Measurements from ENCODE around the gene NCDN. TPM values are rescaled to one million over a fixed set of nuclear protein-coding genes. Genes with fewer than 3 reads are reported as not detected.

Gene NCDN
- total RNA-seq, 2 experiments from 2014 or later, result 12.1 to 13.4 TPM

DNA sequence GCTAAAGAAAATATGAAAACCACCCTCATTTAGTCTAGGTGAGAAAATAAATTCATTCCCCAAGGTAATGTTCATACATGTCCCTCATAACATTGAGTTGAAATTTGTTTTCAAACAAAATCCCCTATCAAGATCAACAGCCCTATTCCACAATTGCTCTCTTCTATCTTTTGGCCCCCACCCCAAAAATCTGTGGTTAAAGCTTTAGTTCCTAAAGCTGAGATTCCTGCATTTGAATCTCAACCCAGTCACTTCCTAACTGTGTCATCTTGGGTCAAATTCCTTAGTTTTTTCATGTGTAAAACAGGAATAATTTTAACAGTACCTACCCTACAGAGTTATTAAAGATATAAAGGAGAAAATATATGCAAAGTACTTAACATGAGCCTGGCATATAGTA, 22.4 kb upstream of the NCDN start:
- DNase-seq, result no peak
- intact Hi-C loops (cut with micrococcal nuclease), result loop anchor here (5.0 kb wide), 1 partner anchor 343 kb away; the partner anchor contains the start of gene SFPQ
- H3K36me3 Mint-ChIP-seq (ENCODE audit: low read depth), result peaks cover 7% of the 10 kb centered on the region
- no peaks in the 10 kb centered on the region for H3K27me3 Mint-ChIP-seq (ENCODE audit: low read depth)
- H3K27ac Mint-ChIP-seq, result no peak overlapping the region
- no peak overlapping the region for H3K4me3 Mint-ChIP-seq
- H3K9me3 Mint-ChIP-seq, result peaks cover 3% of the 10 kb centered on the region
- H3K4me1 Mint-ChIP-seq (ENCODE audit: low read depth), result peaks cover 60% of the 10 kb centered on the region
- CTCF ChIA-PET, result interaction anchor here (0.7 to 1.2 kb wide), 3 partner anchors 10 to 30 kb away, joined by 3 to 4 read pairs (median 4); no protein-coding TSS in a partner anchor

DNA sequence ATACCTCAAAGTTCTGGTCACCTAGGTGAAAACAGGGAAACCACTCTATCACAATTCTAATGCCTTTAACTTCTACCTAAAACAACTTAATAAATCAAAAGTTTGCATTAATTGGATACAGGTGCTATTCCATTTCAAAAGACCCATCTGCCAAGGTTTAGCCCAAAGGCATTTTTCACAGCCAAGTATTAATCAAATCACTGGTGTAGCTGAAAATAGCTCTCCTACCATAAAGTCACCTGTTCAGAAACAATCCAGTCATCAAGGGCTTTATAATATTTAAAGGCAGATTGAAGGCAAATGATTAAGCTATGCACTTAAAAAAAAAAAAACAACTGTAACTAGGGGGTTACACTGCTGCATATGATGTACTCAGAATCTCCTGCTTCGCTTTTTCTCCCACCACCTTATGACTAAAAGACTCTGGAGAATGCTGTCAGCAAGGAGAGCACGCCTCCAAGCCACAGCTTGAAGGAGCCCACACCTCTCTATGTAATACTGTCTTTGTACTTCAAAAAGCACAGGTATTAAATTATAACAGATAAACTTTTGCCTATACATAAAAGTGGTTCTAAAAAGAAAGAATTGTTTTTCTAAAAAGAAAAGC, 20.9 kb upstream of the NCDN start:
- no peaks in the 10 kb centered on the region for H3K27me3 Mint-ChIP-seq (ENCODE audit: low read depth)
- no peak for DNase-seq
- H3K4me1 Mint-ChIP-seq (ENCODE audit: low read depth), result peaks cover 66% of the 10 kb centered on the region
- no peaks in the 10 kb centered on the region for H3K9me3 Mint-ChIP-seq
- no peak overlapping the region for H3K4me3 Mint-ChIP-seq
- H3K27ac Mint-ChIP-seq, result no peak overlapping the region
- intact Hi-C loops (cut with micrococcal nuclease), result loop anchor here (5.0 kb wide), 1 partner anchor 344 kb away; the partner anchor contains the start of gene SFPQ
- CTCF ChIA-PET, result interaction anchor here (0.8 to 1.2 kb wide), 5 partner anchors 8 to 85 kb away, joined by 3 to 12 read pairs (median 3); no protein-coding TSS in a partner anchor
- H3K36me3 Mint-ChIP-seq (ENCODE audit: low read depth), result no peaks in the 10 kb centered on the region

DNA sequence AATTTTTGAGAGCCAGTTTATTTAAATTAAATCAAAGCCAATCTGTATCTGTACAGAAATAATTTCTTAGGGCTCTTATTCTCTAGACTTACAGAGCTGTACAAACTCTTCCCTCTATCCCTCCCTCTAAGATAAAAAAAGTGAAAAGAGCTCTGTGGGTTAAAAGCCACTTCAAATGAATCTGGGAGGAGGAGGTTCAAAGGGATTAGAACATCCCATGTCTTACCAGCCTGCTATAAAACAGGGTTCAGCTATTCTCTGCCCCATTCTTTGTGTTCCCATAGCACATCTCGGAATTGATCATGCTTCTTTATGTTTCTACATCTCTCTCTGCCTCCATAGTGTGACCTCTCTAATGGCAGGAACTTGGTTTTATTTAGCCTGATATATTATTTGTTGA, 19.8 kb upstream of the NCDN start:
- DNase-seq, result no peak
- intact Hi-C loops (cut with micrococcal nuclease), result loop anchor here (5.0 kb wide), 1 partner anchor 346 kb away; the partner anchor contains the start of gene SFPQ

DNA sequence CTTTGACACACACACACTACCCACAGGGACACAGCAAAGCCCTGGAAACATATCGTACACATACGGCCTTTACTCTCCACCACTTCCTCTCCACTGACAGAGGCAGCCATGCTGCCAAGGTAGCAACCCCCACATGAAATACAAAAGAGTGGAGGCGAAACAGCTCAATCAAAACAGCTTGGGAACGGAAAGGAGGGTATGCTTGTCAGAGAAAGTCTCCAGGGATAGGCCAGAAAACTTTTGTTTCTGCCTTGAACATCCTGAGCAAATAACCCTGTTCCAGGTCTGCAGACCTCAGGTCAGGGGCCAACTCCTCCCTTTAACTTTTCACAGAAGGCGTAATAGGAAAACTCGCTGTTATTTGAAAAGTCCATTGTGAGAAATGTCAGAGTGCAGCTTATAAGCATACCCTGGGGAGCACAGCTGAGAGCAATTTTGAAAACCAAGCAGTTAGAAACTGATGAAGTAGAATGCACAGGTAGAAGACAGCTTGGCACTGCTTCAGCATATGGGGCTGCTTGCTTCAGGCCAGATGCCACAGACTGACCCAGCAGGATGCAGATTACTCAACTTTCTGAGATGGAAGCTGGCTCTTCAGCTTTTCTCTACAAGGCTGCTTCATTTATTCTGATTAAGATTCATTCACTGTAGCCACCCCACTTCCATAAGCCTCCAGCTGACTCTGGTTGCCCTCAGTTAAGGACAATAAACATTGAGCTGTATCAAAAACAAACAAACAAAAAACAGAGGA, 18.4 kb upstream of the NCDN start:
- peak overlapping the region; percentile 90 for H3K27ac Mint-ChIP-seq
- peak overlapping the region; percentile 70 for H3K4me3 Mint-ChIP-seq
- H3K27me3 Mint-ChIP-seq (ENCODE audit: low read depth), result no peaks in the 10 kb centered on the region
- no peaks in the 10 kb centered on the region for H3K36me3 Mint-ChIP-seq (ENCODE audit: low read depth)
- CTCF ChIA-PET, result interaction anchor here (1.0 to 5.9 kb wide), 3 partner anchors 17 to 88 kb away, joined by 3 to 45 read pairs (median 5); no protein-coding TSS in a partner anchor
- no peaks in the 10 kb centered on the region for H3K9me3 Mint-ChIP-seq
- peaks cover 78% of the 10 kb centered on the region for H3K4me1 Mint-ChIP-seq (ENCODE audit: low read depth)
- intact Hi-C loops (cut with micrococcal nuclease), result loop anchor here (1.0 to 5.0 kb wide), 4 partner anchors 18 to 347 kb away; partner anchors contain the start of genes KIAA0319L, NCDN and SFPQ
- peak; percentile 49 for DNase-seq

More for the DNA sequence above, 19.8 kb upstream of the NCDN start:
- Mint-ChIP-seq H3K9me3 (no peaks in the 10 kb centered on the region), H3K27ac (peak overlapping the region; percentile 15), H3K27me3 (ENCODE audit: low read depth) (no peaks in the 10 kb centered on the region), H3K36me3 (ENCODE audit: low read depth) (no peaks in the 10 kb centered on the region), H3K4me3 (no peak overlapping the region), H3K4me1 (ENCODE audit: low read depth) (peaks cover 77% of the 10 kb centered on the region)
- CTCF ChIA-PET, result interaction anchor here (5.9 kb wide), 1 partner anchor 87 kb away, joined by 45 read pairs; no protein-coding TSS in a partner anchor

DNA sequence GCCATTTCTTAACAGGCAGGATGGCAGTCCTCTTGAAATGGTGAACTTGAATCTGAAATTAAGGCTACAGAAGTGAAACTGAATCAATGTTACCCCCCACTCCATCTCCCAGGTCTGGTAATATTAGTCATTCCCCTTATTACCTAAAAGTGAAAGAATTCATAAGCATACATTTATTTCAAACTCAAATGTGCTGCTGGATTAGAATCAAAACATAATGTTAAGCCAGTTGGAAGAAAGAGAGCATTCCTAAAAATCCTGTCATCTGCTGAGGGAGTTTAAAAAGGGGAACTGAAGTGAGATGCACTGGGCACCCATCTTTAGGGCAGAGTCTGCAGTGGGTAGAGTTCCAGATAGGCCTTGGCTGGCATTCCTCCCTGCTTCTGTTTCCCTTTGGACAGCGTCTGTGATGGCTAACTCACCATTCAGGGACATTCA, 17.8 kb upstream of the NCDN start:
- Mint-ChIP-seq H3K36me3 (ENCODE audit: low read depth) (no peaks in the 10 kb centered on the region), H3K4me3 (peak overlapping the region; percentile 70), H3K27ac (peak overlapping the region; percentile 90), H3K27me3 (ENCODE audit: low read depth) (no peaks in the 10 kb centered on the region), H3K9me3 (no peaks in the 10 kb centered on the region), H3K4me1 (ENCODE audit: low read depth) (peaks cover 80% of the 10 kb centered on the region)
- DNase-seq, result no peak
- CTCF ChIA-PET, result interaction anchor here (1.0 to 5.9 kb wide), 3 partner anchors 16 to 89 kb away, joined by 3 to 45 read pairs (median 5); no protein-coding TSS in a partner anchor
- intact Hi-C loops (cut with micrococcal nuclease), result loop anchor here (1.0 to 5.0 kb wide), 4 partner anchors 17 to 348 kb away; partner anchors contain the start of genes KIAA0319L, NCDN and SFPQ

DNA sequence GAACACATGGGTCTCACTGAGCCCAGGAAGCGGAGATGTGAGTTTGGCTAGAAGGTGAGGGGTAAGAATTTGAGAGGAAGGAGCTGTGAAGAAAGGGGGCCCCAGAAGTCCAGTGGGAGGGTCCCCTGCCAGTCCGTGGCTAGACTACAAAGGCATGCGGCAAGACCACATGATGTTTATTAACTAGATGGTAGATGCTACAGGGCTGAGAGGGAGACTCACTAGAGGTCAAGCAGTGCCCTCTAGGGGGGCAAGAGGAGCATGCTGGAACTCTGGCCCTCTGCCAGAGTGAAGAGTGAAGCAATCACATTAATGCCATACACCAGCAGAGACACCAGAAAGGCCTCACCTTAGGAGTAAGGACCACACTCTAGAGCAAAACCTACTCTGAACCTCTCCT, 12.6 kb upstream of the NCDN start:
- H3K4me3 Mint-ChIP-seq, result no peak overlapping the region
- peak; percentile 74 for DNase-seq
- no peaks in the 10 kb centered on the region for H3K27me3 Mint-ChIP-seq (ENCODE audit: low read depth)
- peaks cover 52% of the 10 kb centered on the region for H3K4me1 Mint-ChIP-seq (ENCODE audit: low read depth)
- no peak overlapping the region for H3K27ac Mint-ChIP-seq
- CTCF ChIA-PET, result interaction anchor here (1.1 to 2.5 kb wide), 4 partner anchors 9 to 101 kb away, joined by 3 to 40 read pairs (median 4); no protein-coding TSS in a partner anchor
- intact Hi-C loops (cut with micrococcal nuclease), result loop anchor here (1.0 kb wide), 2 partner anchors 94 to 259 kb away; no protein-coding TSS in a partner anchor
- peaks cover 4% of the 10 kb centered on the region for H3K36me3 Mint-ChIP-seq (ENCODE audit: low read depth)
- no peaks in the 10 kb centered on the region for H3K9me3 Mint-ChIP-seq

DNA sequence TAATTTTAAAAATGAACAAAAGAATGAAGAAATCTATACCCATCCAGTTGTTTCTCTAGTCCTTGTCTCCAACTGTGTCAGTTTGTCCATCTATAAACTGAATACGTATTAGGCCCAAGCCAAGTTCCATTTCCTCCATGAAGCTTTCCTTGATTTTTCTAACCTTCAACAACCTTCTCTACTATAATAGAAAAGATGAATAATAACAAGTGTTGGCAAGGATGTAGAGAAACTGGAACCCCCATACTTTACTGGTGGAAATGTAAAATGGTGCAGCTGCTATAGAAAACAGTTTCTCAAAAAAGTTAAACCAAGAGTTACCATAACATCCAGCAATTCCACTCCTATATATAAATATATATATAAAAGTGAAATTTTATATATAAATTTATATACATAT, 11.0 kb upstream of the NCDN start:
- intact Hi-C loops (cut with micrococcal nuclease), result no loop called here
- Mint-ChIP-seq H3K27me3 (ENCODE audit: low read depth) (no peaks in the 10 kb centered on the region), H3K36me3 (ENCODE audit: low read depth) (peaks cover 6% of the 10 kb centered on the region), H3K27ac (no peak overlapping the region), H3K4me3 (no peak overlapping the region), H3K9me3 (no peaks in the 10 kb centered on the region), H3K4me1 (ENCODE audit: low read depth) (peaks cover 44% of the 10 kb centered on the region)
- CTCF ChIA-PET, result interaction anchor here (0.9 kb wide), 1 partner anchor 9 kb away, joined by 3 read pairs; no protein-coding TSS in a partner anchor
- no peak for DNase-seq

DNA sequence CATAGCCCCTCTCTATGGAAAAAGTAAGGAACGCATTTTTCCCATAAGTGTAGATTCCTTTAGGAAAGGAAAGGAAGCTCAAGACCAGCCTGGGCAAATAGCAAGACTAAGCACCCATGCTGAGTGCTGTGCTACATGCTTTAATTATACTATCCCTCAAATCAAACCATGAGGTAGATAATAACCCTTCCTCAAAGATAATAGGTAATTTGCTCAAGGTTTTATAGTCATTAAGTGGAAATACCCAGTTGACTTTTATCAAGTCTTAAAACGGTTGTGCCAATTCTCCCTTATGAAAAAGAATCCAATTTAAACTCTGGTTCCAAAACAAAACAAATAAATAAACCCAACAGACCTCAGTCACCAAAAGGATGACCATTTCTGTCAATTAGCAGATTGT, 3.7 kb upstream of the NCDN start:
- no peak for DNase-seq
- no peaks in the 10 kb centered on the region for H3K9me3 Mint-ChIP-seq
- CTCF ChIA-PET, result interaction anchor here (0.6 to 12.3 kb wide), 2 partner anchors 11 to 102 kb away, joined by 3 to 113 read pairs; no protein-coding TSS in a partner anchor
- no peaks in the 10 kb centered on the region for H3K27me3 Mint-ChIP-seq (ENCODE audit: low read depth)
- H3K36me3 Mint-ChIP-seq (ENCODE audit: low read depth), result peaks cover 14% of the 10 kb centered on the region
- intact Hi-C loops (cut with micrococcal nuclease), result loop anchor here (10.0 kb wide), 2 partner anchors 289 to 699 kb away; partner anchors contain the start of genes SMIM12 and ZMYM4
- peaks cover 37% of the 10 kb centered on the region for H3K4me1 Mint-ChIP-seq (ENCODE audit: low read depth)
- no peak overlapping the region for H3K4me3 Mint-ChIP-seq
- H3K27ac Mint-ChIP-seq, result no peak overlapping the region

DNA sequence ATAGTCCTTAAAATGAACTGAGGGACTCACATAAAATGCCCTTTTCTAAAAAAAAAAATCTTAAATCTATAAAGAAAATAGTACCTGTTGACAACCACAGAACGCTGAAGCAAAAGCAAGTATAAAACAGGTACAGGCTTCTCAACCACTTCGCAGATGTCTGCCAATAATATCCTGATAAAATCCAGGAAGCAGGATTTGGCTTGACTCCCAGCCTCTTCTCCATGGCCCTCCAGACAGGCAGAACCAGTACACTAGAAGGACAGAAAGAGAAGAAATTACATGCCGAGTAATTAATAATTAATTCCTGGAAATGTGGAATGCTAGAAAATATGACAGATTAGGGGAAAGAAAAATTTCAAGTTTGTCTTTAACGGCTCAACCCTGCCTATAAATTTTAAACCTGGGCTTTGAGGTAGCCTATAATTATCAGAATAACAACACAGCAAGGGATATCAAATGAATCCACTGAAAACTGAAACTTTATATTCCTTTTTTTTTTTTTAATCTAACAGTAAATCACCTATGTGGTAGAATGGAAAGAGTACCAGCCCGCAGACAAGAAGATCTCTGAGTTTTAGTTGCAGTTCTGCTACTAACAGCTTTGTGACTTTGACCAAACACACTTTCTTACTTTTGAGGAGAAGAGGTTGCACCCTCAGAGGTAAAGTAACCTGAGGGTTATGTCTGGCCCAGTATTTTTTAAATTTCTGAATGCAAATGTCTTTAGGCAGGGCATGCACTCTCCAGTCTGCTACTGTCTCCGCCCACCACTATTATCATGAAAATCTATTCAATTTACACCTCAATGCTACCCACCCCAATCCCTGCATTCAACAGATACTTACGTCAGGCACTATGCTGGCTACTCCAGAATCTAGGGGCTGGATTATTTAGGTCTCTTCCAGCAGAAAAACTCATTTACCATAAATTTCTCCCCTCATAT, 3.1 kb upstream of the NCDN start:
- CTCF ChIA-PET, result interaction anchor here (12.3 kb wide), 1 partner anchor 102 kb away, joined by 113 read pairs; no protein-coding TSS in a partner anchor
- H3K27me3 Mint-ChIP-seq (ENCODE audit: low read depth), result no peaks in the 10 kb centered on the region

DNA sequence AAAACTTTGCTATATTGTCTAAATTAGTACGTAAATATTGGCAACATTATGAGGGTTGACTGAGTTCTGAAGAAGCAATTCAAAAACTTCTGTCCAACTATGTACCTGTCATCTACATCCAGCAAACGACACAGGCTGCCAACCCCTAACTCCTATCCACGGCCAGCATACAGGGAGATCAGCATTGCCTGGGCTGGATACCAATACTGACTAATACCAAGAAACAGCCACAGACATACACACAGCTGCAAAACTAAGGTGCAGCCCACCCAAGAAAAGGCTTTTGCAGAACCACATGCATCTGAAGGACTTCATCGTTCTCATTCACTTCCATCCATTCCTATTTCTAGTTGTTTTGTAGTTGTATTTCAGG, 2.4 kb upstream of the NCDN start:
- no peaks in the 10 kb centered on the region for H3K9me3 Mint-ChIP-seq
- CTCF ChIA-PET, result interaction anchor here (2.9 to 12.3 kb wide), 2 partner anchors 10 to 103 kb away, joined by 11 to 113 read pairs; no protein-coding TSS in a partner anchor
- H3K27ac Mint-ChIP-seq, result no peak overlapping the region
- intact Hi-C loops (cut with micrococcal nuclease), result loop anchor here (5.0 to 10.0 kb wide), 5 partner anchors 87 to 758 kb away; partner anchors contain the start of genes PSMB2, SFPQ, SMIM12 and ZMYM4
- no peak for DNase-seq
- H3K4me1 Mint-ChIP-seq (ENCODE audit: low read depth), result peaks cover 40% of the 10 kb centered on the region
- H3K36me3 Mint-ChIP-seq (ENCODE audit: low read depth), result peaks cover 12% of the 10 kb centered on the region
- no peak overlapping the region for H3K4me3 Mint-ChIP-seq
- no peaks in the 10 kb centered on the region for H3K27me3 Mint-ChIP-seq (ENCODE audit: low read depth)

More for the DNA sequence above, 3.1 kb upstream of the NCDN start:
- no peak for DNase-seq
- intact Hi-C loops (cut with micrococcal nuclease), result loop anchor here (5.0 to 10.0 kb wide), 5 partner anchors 88 to 757 kb away; partner anchors contain the start of genes PSMB2, SFPQ, SMIM12 and ZMYM4
- Mint-ChIP-seq H3K36me3 (ENCODE audit: low read depth) (peaks cover 14% of the 10 kb centered on the region), H3K4me3 (no peak overlapping the region), H3K27ac (no peak overlapping the region), H3K4me1 (ENCODE audit: low read depth) (peaks cover 41% of the 10 kb centered on the region), H3K9me3 (no peaks in the 10 kb centered on the region)
